Kidney (tissue), 14 donors: ENCODE measurements around the gene FBXL17. TPM values are rescaled to one million over a fixed set of nuclear protein-coding genes. Genes with fewer than 3 reads are reported as not detected.

ENCODE experiments used
- DNase-seq, 5 donors: peaks; one replicate each; pipeline ENCODE4 v3.0.0-alpha.2; 2013 to 2020
- FAIRE-seq: peaks from 2 replicates; lab custom pipeline; 2012; peaks lifted over from hg19 to GRCh38; lab: Jason Lieb, UNC
- H3K27ac ChIP-seq, 2 donors: one replicate each; pipeline ENCODE4 v1.7.0; 2013; ENCODE audit warnings: low read depth in 2 of 2, low read length in 2 of 2, inconsistent platforms in 1 of 2
- H3K27me3 ChIP-seq: one replicate; pipeline ENCODE4 v1.7.1; 2013; ENCODE audit warnings: low read length, inconsistent platforms; ENCODE audit not compliant: control insufficient read depth, insufficient read depth
- H3K36me3 ChIP-seq, 3 donors: one replicate each; pipeline versions ENCODE4 v1.7.0 to v1.7.1; 2013; ENCODE audit warnings: low read length in 3 of 3, control low read depth in 1 of 3, inconsistent platforms in 1 of 3; ENCODE audit not compliant: insufficient read depth in 3 of 3, control insufficient read depth in 2 of 3
- H3K4me1 ChIP-seq, 3 donors: one replicate each; pipeline versions ENCODE4 v1.7.0 to v1.7.1; 2013; ENCODE audit warnings: low read length in 3 of 3, inconsistent platforms in 1 of 3, low read depth in 1 of 3; ENCODE audit not compliant: control insufficient read depth in 2 of 3, insufficient read depth in 2 of 3
- H3K4me3 ChIP-seq, 3 donors: one replicate each; pipeline versions ENCODE4 v1.7.0 to v1.8.1; 2013; ENCODE audit warnings: low read length in 3 of 3, control low read depth in 1 of 3, inconsistent platforms in 1 of 3
- H3K9ac ChIP-seq, 3 donors: one replicate each; pipeline versions ENCODE4 v1.7.0 to v1.7.1; 2013; ENCODE audit warnings: low read length in 3 of 3, control low read depth in 1 of 3, inconsistent platforms in 1 of 3
- H3K9me3 ChIP-seq, 3 donors: one replicate each; pipeline versions ENCODE4 v1.7.0 to v1.7.1; 2013; ENCODE audit warnings: low read length in 3 of 3, control low read depth in 1 of 3, inconsistent platforms in 1 of 3; ENCODE audit not compliant: control insufficient read depth in 2 of 3, insufficient read depth in 1 of 3
- CTCF ChIP-seq: IDR thresholded peaks from 3 replicates; pipeline ENCODE4 v1.5.1; 2012; ENCODE audit warnings: mild to moderate bottlenecking, moderate library complexity, borderline replicate concordance; ENCODE audit not compliant: insufficient read depth; ENCODE audit errors: extremely low read depth
- intact Hi-C: fragments of 100-400 bp; cut with DNase I; formaldehyde crosslinking; loops from one replicate; pipeline ENCODE4 v1.11.1; 2022
- polyA plus RNA-seq: library from polyadenylated mRNA; stranded (reverse); fragments of 350-450 nt; fragmentation: Illumina TruSeq; extraction: RNeasy Lipid Tissue Mini Kit (QIAGEN cat#74804); gene quantifications from one replicate; pipeline ENCODE4 v1.2.3, GENCODE V29; 2014; ENCODE audit warnings: low read depth, low replicate concordance; ENCODE audit not compliant: insufficient read depth
- total RNA-seq: library from RNA; stranded (reverse); fragmentation: NEBNext Ultra II Directional; extraction: Animal tissue kit (Norgen Biotek cat#: 25700); gene quantifications from one replicate; pipeline ENCODE4 v1.2.1, GENCODE V29; 2021
- donor health status: control.
- donor health status: control.
- donor health status: control.
- donor health status: control.
- donor health status: control.
- donor health status: DM: yes; HTN: yes; CAD: no.
- donor health status: Normal renal cell carcinoma (clear cell type).

The FBXL17 gene
- total and polyA plus RNA-seq, 2 donors from 2014 or later: 11.7 to 26.5 TPM

DNA sequence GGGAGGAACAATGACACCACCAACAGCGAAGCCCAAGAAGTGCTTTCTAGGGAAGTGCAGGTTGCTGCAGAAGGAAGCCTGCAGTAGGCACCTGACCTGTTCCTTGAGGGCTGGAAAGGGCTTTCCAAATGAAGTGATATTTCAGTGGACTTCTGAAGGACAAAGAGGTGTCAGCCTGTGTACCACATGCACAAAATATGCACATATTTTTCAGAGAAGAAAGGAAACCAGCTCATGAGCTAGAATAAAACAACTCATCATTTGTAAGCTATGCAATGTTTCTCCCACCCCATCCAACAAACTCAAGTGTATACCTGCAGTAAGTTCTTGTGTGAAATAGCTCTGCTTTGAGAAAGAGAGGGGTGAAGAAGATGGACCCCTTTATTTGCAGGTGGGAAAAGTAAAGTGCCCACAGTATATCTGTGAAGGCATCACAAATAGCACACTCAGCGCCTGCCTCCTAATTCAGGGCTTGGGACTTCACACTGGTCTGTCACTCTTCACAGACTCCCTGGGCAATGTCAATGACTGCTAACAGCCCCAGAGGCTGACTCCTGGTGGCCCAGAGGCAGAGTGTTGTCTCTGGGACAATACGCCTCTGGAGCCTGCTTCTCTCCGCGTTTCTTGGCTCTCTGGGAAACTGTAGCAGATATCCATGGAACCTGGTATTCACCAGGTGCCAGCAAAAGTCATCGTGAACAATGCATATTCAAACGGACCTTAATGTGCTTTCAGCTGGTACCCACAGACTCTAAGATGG, 513.1 kb downstream of the FBXL17 start:
- Histone ChIP-seq H3K27ac (no peak overlapping the region), H3K9ac (no peak overlapping the region), H3K27me3 (no peaks in the 10 kb centered on the region), H3K9me3 (no peaks in the 10 kb centered on the region), H3K36me3 (no peaks in the 10 kb centered on the region), H3K4me1 (no peaks in the 10 kb centered on the region), H3K4me3 (no peak overlapping the region)
- TF ChIP-seq CTCF: no peak
- intact Hi-C loops: no loop called here
- DNase-seq: no peak
- FAIRE-seq: no peak

- no peaks in the 10 kb centered on the region for H3K9me3 ChIP-seq
- no peak overlapping the region for H3K9ac ChIP-seq
- H3K36me3 ChIP-seq: no peaks in the 10 kb centered on the region
- DNase-seq: no peak
- no peak overlapping the region for H3K4me3 ChIP-seq
- intact Hi-C loops: no loop called here
- no peak for FAIRE-seq
- TF ChIP-seq CTCF: no peak
- no peaks in the 10 kb centered on the region for H3K4me1 ChIP-seq
- H3K27ac ChIP-seq: no peak overlapping the region
- no peaks in the 10 kb centered on the region for H3K27me3 ChIP-seq
Observed at GRCh38 chr5:107867266-107867665, 514.6 kb downstream of the FBXL17 start.

DNA sequence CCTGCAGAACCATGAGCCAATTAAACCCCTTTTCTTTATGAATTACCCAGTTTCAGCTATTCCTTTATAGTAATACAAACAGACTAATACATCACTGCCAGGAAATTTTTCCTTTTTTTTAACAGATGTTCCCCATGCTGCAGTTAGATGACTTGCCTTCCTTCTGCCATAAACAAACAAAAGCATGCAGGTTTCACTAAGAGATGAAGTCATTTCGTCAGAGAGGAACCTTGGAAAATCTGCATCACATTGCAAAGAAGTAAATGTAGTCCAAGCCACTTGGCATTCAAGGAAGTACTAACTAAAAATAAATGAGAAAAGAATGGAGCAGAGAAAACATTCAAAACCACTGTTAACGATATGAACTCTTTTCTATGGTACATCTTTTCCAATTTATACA, 517.1 kb downstream of the FBXL17 start:
- Histone ChIP-seq H3K4me3 (no peak overlapping the region), H3K9ac (no peak overlapping the region), H3K27me3 (no peaks in the 10 kb centered on the region), H3K9me3 (no peaks in the 10 kb centered on the region), H3K36me3 (peaks cover 0 to 4% (median 3%) of the 10 kb centered on the region in 3 donors), H3K27ac (no peak overlapping the region), H3K4me1 (no peaks in the 10 kb centered on the region)
- no peak for TF ChIP-seq CTCF
- FAIRE-seq (no peak), DNase-seq (no peak)
- intact Hi-C loops: no loop called here
